ENCODE results near the gene MYOC. TPM values are rescaled to one million over a fixed set of nuclear protein-coding genes. Genes with fewer than 3 reads are reported as not detected.
"Not testable (repeated sequence)": the region's sequence is repeated elsewhere in the genome, so short reads cannot be mapped to it uniquely, and the experiment has no call there.

Gene MYOC
- total RNA-seq: not detected in 2 replicates
- not detected for polyA plus RNA-seq (2012)

DNA sequence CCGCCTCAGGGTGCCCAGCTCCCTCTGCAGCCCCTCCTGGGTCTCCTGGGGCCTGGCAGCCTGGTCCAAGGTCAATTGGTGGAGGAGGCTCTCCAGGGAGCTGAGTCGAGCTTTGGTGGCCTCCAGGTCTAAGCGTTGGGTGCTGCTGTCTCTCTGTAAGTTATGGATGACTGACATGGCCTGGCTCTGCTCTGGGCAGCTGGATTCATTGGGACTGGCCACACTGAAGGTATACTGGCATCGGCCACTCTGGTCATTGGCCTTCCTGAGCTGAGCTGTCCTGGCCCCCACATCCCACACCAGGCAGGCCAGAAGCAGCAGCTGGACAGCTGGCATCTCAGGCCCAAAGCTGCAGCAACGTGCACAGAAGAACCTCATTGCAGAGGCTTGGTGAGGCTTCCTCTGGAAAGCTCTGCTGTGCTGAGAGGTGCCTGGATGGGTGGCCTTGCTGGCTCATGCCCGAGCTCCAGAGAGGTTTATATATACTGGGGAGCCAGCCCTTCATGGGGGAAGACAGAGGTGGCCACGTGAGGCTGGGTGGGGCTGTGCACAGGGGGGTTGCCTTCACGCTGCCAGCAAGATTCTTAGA is at the start of gene MYOC:
MYOC (minus strand) TSS at position 455 of the 589 bp plus-strand sequence; CDS start at position 378, 77 bp downstream.
- no peak for DNase-seq (ENCODE audit: low read depth)

DNA sequence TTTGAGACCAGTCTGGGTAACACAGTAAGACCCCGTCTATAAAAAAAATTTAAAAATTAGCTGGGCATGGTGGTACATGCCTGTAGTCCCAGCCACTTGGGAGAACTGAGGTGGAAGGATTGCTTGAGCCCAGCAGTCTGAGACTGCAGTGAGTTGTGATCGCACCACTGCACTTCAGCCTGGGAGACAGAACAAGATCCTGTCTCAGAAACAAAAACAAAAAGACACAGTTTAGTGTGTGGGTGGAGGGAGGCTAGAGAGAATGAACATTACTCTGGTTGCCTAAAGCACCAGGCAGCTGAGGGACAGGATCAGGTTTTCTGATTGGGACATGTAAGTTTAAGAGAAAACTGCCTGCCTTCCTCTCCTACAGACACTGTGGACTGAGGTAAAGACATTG is 47.0 kb upstream of the MYOC start:
- DNase-seq (ENCODE audit: low read depth): no peak

DNA sequence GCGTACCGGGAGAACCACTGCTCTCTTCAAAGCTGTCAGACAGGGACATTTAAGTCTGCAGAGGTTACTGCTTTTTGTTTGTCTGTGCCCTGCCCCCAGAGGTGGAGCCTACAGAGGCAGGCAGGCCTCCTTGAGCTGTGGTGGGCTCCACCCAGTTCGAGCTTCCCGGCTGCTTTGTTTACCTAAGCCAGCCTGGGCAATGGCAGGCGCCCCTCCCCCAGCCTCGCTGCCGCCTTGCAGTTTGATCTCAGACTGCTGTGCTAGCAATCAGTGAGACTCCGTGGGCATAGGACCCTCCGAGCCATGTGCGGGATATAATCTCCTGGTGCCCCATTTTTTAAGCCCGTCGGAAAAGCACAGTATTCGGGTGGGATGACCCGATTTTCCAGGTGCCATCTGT is 43.3 kb upstream of the MYOC start:
- DNase-seq (ENCODE audit: low read depth): not testable (repeated sequence)

DNA sequence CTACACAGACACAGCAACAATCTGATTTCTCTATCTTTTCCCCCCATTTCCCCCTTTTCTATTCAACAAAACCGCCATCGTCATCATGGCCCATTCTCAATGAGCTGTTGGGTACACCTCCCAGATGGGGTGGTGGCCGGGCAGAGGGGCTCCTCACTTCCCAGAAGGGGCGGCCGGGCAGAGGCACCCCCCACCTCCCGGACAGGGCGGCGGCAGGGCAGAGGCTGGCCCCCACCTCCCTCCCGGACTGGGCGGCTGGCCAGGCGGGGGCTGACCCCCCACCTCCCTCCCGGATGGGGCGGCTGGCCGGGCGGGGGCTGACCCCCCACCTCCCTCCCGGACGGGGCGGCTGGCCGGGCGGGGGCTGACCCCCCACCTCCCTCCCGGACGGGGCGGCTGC is 41.1 kb upstream of the MYOC start:
- DNase-seq (ENCODE audit: low read depth): not testable (repeated sequence)

DNA sequence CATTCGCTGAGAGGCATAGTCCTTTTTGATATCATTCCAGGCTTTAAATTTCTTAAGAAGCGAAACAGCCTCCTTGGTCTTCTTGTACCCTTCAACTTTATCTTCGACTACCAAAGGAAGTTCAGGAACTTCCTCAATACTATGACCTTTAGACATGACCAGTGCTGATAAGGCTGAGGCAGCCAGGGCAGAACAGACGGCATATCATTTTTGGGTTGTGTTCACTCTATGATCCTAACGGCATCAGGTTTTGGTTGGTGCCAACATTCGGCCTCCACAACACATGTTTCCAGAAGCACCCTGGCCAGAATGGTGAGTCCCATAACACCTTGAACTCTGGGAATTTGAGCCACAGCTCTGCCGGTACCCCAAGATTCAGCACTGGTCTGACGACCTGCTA is 31.4 kb upstream of the MYOC start:
- no peak for DNase-seq (ENCODE audit: low read depth)

DNA sequence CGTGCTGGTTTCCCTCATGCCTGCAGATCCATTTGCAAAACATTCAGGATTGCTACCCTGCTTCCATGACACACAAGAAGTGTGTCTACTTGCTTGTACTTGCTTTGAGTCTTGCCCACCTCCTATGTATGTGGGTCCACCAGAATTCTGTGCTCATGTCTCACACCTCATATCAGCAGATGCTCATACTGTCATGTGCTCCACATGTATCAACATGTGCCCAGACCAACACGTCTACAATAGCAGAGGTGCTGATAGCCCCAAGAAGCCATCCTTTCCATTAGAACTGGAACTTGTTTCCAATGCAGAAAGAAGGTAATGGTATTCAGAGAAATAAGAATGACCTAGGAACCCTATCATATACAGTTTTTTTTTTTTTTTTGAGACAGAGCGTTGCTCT is 27.9 kb upstream of the MYOC start:
- DNase-seq (ENCODE audit: low read depth): no peak

DNA sequence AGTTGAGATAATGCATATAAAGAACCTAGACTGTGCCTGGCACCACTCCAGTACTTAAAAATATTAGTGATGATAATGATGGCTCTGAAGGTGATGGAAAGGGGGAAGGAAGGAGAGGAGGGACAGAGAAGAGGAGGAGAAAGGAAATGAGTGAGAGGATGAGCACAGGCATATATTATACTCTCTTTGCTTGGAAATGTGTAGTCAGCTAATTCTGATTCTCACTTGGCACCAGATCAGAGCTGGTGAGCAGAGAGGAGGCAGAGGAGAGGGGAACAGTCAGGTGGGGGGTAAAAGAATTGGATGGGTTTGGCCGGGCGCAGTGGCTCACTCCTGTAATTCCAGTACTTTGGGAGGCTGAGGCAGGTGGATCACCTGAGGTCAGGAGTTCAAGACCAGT is 24.3 kb upstream of the MYOC start:
- DNase-seq (ENCODE audit: low read depth): no peak

DNA sequence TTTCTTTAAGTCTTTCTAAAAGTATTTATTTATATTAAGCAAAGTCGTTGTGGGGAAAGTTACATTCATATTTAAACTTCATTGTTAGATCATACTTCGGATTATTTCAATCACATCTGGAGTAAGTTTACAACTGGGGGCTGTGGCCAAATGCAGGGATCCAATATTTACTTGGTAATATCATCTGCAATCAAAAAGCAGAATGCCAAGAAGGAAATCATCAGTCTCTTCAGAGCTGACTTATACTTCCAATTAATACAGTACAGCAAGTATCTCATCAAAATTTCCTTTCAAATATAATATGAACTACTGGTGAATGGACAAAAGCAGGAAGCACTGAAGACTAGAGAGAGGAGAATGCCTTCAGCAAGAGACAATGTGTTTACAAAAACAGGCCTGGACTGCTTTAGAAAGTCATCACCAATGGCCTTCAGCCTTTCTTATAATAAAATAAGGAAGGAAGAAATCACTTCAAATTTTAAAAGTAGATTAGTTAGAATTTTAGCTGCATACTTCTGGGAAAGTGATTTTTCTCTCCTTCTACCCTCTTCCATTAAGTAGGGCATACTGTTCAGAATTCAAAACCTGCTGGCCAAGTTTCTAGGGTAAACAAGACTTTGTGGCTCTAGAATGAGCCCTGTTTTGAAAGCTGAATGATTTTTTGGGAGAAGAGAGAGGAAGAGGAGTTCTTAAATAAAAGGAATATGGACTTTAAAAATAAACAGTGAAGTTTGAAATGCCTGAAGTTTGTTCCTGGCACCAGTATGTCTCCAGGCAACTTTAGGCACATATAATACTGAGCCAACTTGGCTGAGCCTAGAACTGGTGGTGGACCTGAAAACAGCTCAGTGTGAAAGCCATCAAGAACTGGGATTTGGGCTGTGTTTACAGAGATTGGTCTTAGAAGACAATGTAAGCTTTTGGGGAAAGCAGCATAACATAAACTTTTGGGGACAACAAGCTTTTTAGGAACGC is 22.2 kb upstream of the MYOC start:
- DNase-seq (ENCODE audit: low read depth): no peak

DNA sequence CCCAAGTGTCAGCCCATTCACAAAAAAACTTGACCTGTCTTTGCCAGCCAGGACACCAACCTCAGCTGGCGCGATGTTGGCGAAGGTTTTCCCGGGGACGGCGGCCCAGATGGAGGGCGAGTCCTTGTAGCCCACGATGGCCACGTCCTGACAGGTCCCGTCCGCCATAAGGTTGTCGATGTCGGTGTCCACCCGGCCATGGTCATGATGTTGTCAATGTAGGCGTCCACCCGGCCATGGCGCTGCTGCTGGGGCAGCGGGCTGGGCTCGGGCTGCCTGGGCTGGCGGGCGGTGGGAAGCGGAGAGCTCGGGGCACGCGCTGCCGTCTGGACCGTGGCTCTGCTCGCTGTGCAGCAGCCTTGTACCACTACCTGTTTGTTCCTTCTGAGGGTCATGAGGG is 18.3 kb upstream of the MYOC start:
- no peak for DNase-seq (ENCODE audit: low read depth)

DNA sequence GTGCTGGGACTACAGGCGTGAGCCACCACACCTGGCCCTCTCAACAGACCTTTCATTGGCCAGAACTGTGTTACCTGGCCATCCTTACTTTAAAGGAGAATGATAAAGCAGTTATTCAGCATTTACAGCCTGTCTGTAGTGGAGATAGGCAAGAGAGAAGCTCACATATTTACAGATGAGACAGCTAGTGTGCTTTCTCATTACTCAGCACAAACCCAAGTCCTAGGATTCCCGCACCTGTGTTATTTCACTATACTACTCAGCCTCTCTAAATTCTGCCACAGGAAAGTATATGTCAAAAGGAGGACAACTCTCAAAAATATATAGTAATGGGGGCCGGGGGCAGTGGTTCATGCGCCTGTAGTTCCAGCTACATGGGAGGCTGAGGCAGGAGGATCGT is 15.9 kb upstream of the MYOC start:
- DNase-seq (ENCODE audit: low read depth): no peak

DNA sequence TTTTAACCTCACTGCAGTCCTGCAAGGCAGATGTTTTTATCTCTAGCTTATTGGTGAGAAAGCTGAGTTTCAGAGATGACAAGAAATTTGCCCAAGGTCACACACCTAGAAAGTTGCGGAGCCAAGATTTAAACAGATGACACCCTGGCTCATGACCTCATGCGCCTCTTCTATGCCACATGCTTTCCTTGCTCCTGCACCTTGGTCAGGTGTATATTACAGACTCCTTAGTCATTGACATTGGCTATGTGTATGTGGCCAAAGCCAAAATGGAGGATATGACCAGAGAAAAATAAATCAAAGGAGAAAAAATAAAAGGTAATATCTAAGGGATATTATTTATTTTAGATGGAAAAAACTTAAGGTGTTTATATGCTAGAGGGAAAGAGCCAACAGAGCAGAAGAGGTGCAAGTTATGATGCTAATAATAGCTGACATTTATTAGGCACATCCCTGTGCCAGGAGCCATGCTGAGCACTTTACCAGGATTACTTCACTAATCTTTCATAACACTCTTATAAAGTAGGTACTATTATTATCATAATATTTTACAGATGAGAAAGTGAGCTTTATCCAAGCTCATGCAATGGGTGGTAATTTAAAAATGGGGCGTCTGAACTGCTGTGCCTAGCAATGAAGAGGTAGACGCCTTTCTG is 13.8 kb upstream of the MYOC start:
- no peak for DNase-seq (ENCODE audit: low read depth)

DNA sequence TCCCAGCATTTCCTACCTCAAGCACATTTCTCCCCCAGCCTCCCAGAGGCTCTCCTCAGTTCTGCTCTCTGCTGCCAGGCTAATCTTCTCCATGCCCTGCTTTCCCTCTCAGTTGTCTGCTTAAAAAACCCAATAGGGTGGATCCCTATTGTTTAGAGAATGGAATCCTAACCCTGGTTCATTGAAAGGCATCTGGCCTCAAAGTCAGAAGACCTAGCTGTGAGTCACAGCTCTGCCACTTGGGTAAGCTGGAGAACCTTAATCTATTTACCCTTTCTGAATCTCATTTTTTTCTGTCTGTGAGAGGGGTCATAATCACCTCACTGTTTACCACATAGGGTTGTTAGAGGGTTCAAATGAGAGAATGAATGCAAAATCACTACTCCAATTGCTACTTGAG is 12.5 kb upstream of the MYOC start:
- DNase-seq (ENCODE audit: low read depth): peak; percentile 36

DNA sequence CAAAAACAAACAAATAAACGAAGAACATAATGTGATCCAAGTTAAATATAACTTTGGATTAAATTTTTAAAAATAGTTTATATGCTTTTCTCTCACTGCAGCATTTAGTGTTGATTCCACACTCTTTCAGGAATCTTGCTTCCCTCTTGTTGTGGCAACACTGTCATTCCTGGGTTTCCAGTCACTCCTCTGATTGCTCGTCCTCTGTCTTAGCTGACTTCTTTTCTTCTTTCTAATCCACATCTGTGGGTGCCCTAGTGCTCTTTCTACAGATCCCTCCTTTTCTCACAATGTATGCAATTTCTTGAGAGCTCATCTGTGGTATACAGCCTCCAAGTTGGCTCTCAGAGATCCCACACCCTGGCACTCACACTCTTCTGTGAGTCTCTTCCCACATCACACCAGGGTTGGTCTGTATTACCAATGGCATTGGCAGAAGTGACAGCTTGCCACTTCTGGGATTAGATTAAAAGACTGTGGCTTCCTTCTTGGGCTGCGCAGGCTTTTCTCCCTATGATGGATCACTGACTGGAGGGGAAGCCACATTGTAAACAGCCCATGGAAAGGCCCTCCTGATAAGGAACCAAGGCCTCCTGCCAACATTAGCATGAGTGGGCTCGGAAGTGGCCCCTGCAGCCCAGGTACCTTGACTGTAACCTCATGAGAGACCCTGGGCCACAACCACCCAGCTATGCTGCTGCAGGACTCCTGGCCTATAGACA is 11.5 kb upstream of the MYOC start:
- no peak for DNase-seq (ENCODE audit: low read depth)

DNA sequence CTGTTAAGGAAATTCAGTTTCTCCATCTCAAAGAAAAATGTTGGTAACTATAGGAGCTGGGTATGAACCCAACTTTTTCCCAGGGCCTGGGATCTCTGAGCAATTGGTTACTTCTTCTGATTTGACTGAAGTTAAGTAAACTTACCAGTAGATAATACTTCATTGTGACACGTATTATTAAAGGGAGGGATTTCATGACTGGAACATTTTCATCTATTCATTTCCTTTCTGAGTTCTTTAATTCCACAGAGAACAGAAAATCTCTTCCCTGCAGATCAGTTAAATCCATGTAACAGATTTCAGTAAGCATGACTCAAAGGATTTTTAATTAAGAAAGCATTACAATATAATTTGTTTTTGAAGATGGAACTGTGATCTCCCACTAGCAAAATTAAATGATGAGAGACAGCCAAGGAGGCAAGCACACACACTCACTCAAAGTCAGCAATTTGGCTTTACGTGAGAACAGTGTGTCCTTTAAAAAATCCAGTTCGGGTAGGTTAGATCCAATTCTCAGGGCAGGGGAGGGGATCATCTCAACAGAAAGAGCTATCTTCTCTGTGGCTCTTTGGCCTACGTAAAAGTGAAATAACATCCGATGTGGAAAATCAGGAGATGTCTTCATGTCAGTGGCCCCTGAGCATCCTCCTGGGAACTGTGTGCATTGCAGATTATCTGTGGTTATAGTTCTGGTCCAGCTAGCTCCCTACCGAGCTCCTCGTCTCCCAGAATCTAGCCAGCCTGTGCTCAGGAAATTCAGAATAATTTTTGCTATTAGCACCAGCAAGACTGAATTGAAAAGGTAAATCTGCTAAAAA is 10.8 kb upstream of the MYOC start:
- no peak for DNase-seq (ENCODE audit: low read depth)

DNA sequence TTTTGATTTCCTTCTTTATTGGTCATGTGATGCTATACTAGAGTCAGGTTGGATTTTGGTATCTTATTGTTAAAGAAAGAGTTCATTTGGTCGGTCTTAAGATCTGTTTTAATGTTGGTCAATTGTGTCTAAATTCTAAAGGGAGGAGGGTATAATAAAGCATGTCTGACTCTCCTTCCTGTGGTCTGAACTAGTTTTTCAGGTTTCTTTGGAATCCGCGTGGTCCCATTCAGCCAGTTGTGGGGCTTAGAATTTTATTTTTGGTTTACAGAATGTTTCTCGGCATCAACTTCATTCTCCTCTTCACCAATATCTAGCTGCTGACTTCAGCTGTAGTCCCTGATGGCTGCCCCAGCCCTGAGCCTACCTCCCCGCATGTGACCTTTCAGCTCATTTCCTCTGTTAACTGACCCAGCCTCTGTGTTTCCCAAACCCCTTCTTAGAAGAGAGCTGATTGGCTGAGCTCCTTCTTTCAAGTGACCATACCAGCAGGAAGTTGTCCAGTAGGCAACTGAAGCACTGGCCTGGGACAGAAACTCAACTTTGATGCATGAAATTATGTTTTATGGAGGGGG is 8.7 kb upstream of the MYOC start:
- no peak for DNase-seq (ENCODE audit: low read depth)

DNA sequence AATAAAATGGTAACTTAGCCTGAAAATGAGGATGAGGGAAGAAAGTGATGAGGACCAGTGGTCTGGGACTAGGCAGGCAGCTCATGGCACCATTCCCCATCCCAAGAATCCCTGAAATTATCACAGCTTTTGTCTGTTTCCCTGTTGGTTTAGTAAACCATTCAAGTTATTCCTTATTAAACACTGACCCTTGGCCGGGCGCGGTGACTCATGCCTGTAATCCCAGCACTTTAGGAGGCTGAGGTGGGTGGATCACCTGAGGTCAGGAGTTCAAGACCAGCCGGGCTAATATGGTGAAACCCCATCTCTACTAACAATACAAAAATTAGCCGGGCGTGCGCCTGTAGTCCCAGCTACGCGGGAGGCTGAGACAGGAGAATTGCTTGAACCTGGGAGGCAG is 3.7 kb upstream of the MYOC start:
- not testable (repeated sequence) for DNase-seq (ENCODE audit: low read depth)

DNA sequence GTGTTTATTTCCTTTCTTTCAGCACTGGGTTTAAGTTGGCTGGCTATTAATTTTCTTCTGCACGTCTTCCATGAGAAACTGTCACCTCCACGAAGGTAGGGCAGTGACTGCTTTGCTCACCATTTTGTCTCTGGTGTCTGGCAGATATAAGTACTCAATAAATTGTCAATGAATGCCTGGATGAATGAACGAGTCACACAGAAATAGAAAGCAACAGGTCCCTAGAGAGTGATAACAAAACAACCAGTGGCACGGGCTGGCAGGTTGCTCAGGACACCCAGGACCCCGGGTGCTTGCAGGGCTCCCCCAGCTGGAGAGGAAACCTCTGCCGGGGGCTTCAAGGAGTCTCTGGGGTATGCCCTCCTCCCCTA is 3.2 kb upstream of the MYOC start:
- DNase-seq (ENCODE audit: low read depth): no peak

DNA sequence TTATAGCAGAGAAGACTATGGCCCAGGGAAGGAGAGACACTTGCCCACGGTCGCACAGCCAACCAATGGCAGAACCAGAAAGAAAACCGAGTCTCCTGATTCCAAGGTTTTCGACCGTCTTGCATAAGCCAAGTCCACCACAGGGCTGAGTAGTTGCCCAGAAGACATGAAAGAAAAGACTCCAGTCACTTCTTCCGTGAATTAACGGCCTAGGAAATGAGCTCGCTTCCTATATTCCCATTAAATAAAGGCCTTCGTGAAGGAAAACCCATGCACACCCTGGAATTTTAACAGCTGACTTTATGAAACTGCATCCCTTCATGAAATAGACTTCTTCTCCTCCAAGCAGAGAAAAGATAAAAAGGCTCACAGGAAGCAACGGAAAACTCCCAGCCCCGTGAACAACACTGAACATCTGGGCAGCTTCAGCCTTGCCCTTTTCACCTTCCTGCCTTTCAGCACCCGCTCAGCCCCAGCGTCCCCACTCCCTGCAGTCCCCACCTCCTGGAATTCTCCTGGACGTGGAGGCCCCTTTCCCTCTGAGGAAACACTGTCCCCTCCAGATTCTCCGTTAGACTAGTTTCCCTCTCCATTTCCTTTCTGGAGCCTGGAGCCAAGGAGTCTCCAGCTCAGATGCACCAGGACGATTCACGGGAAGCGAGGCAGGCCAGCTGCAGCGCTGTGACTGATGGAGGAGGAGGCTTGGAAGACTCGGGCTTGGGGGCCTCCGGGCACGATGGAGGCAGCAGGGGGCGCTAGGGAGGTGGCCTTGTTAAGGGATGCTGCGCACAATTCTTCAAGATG is 2.7 kb upstream of the MYOC start:
- peak; percentile 34 for DNase-seq (ENCODE audit: low read depth)

DNA sequence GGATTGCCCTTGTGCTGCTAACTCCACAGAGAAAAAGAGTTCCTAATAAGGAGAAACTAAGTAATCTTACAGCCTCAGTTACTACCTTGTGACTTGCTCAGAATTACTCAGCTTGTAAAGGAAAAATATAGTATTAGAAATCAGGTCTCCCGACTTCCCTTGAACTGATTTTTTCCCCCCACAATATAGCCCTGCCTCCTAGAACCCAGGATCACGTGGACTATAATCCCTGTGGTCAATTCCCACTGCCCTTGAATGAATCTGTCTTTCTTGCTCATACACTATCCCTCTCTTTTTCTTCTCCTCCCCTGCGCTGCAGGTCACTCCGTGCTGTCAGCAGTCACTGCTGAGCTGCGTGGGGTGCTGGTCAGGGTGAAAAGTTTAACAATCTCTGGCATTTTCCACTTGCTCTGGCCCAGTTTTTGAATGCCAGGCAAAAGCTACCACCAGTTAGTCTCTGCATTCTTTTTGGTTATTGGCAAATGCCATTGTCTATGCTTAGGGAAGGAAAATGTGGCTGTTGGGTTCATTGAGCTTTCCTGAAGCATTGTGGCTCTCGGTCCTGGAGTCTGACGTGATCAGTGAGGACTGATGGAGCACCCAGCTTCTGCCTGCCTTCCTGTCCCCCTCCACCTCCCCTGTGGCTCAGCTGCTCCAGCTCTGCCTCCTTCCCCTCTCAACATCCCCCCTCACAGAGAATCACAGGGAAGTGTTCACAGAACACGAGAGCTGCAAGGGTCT is 1.9 kb upstream of the MYOC start:
- DNase-seq (ENCODE audit: low read depth): peak; percentile 15

All from myocyte (in vitro differentiated cells).